GM19324 (cell line): ENCODE data around the gene TMEM45B.
"Not testable (repeated sequence)": the region's sequence is repeated elsewhere in the genome, so short reads cannot be mapped to it uniquely, and the experiment has no call there.

ENCODE experiments used
- ATAC-seq: cut with Tn5 transposase; IDR thresholded peaks from one replicate; pipeline ENCODE4 v1.9.1; 2021; ENCODE audit warnings: mild to moderate bottlenecking, moderate library complexity; ENCODE audit not compliant: unreplicated experiment, low FRiP score

TMEM45B gene

GRCh38 chr11:129804012-129804411 is 11.6 kb upstream of the TMEM45B start:
- no peak for ATAC-seq

- not testable (repeated sequence) for ATAC-seq
These were observed 7.4 kb upstream of the TMEM45B start for GRCh38 chr11:129808241-129808640.

GRCh38 chr11:129813231-129813791 is 2.3 kb upstream of the TMEM45B start:
- ATAC-seq: no peak

- ATAC-seq: no peak
These were observed 1.2 kb upstream of the TMEM45B start for GRCh38 chr11:129814244-129815014.

- ATAC-seq: no peak
These were observed 1.9 kb downstream of the TMEM45B start for GRCh38 chr11:129817534-129818051.

GRCh38 chr11:129818236-129818635 is 2.6 kb downstream of the TMEM45B start:
- not testable (repeated sequence) for ATAC-seq

- no peak for ATAC-seq
These were observed 3.6 kb downstream of the TMEM45B start for GRCh38 chr11:129819237-129819636.

- ATAC-seq: not testable (repeated sequence)
These were observed 4.6 kb downstream of the TMEM45B start for GRCh38 chr11:129820228-129820627.

- ATAC-seq: not testable (repeated sequence)
These were observed 7.6 kb downstream of the TMEM45B start for GRCh38 chr11:129823281-129823680.

- ATAC-seq: not testable (repeated sequence)
These were observed 8.2 kb downstream of the TMEM45B start for GRCh38 chr11:129823799-129824198.

GRCh38 chr11:129825380-129825779 is 9.7 kb downstream of the TMEM45B start:
- ATAC-seq: no peak

GRCh38 chr11:129828301-129828836 is 12.7 kb downstream of the TMEM45B start:
- no peak for ATAC-seq

- ATAC-seq: not testable (repeated sequence)
These were observed 13.8 kb downstream of the TMEM45B start for GRCh38 chr11:129829497-129829896.

GRCh38 chr11:129831227-129831626 is 15.6 kb downstream of the TMEM45B start:
- ATAC-seq: not testable (repeated sequence)

GRCh38 chr11:129833260-129833659 is 17.6 kb downstream of the TMEM45B start:
- not testable (repeated sequence) for ATAC-seq

- ATAC-seq: not testable (repeated sequence)
These were observed 20.8 kb downstream of the TMEM45B start for GRCh38 chr11:129836423-129836891.

- ATAC-seq: no peak
These were observed 21.3 kb downstream of the TMEM45B start for GRCh38 chr11:129836979-129837378.

GRCh38 chr11:129840236-129840635 is 24.6 kb downstream of the TMEM45B start:
- no peak for ATAC-seq

- no peak for ATAC-seq
These were observed 26.5 kb downstream of the TMEM45B start for GRCh38 chr11:129842138-129842537.

- no peak for ATAC-seq
These were observed 31.1 kb downstream of the TMEM45B start for GRCh38 chr11:129846508-129847335.
